ENCODE data around the gene RBAK. TPM values are rescaled to one million over a fixed set of nuclear protein-coding genes. Genes with fewer than 3 reads are reported as not detected.
"Not testable (repeated sequence)": the region's sequence is repeated elsewhere in the genome, so short reads cannot be mapped to it uniquely, and the experiment has no call there.

Gene RBAK
- total and polyA plus RNA-seq, 2 donors (not counting 1 experiment from before 2014, with no cell fraction given): 3.7 to 20.3 TPM

DNA sequence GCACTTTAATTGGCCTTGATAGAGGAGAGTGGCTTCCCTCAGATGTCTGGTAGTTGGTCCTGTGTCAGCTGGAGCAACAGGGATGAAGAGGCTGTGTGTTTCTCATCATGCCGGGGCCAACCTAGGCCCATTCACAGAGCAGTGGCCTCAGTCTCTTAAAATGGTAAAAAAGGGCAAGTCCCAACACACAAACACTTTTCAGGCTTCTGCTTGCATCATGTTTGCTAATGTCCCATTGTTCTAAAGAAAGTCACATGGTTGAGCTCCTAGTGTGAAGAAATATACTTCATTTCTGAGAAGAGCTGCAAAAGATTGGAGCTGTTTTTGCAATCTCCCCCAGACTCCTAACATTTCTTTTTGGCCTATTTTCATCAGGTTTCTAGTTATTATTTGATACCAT, 40.6 kb upstream of the RBAK start:
- no peaks in the 10 kb centered on the region for H3K27me3 Mint-ChIP-seq
- H4K20me1 ChIP-seq (ENCODE audit: control insufficient read depth, insufficient read depth, low read length, poor library complexity, severe bottlenecking): no peaks in the 10 kb centered on the region
- no peaks in the 10 kb centered on the region for H3K4me1 ChIP-seq (ENCODE audit: control insufficient read depth in 2 of 2, insufficient read depth in 2 of 2, low read length in 2 of 2)
- no peak overlapping the region for H3K4me3 Mint-ChIP-seq
- H3K9me3 Mint-ChIP-seq (ENCODE audit: insufficient read depth): peaks cover 2% of the 10 kb centered on the region
- H3K27ac Mint-ChIP-seq: no peak overlapping the region
- intact Hi-C loops (cut with micrococcal nuclease): no loop called here
- no peaks in the 10 kb centered on the region for H3K9me3 ChIP-seq (ENCODE audit: control extremely low read depth in 1 of 3, control insufficient read depth in 2 of 3, insufficient read depth in 1 of 3, low read length in 2 of 3)
- no peak overlapping the region for H2AFZ ChIP-seq (ENCODE audit: insufficient read depth, low read depth, low read length, poor library complexity, severe bottlenecking)
- H3K4me1 Mint-ChIP-seq: no peaks in the 10 kb centered on the region
- H3K36me3 ChIP-seq (replicated peaks in 1 of 2; ENCODE audit: control extremely low read depth in 1 of 2, control insufficient read depth in 1 of 2, extremely low read depth in 1 of 2, insufficient read depth in 2 of 2, low read length in 1 of 2): peaks cover 2 to 9% of the 10 kb centered on the region in 2 experiments
- no peak overlapping the region for H3K4me2 ChIP-seq (replicated peaks; ENCODE audit: low read depth, low read length, poor library complexity, severe bottlenecking)
- POLR2A ChIA-PET: no interaction called here
- no peak overlapping the region for H3K27ac ChIP-seq (ENCODE audit: low read length in 2 of 2)
- H3K79me2 ChIP-seq (ENCODE audit: control insufficient read depth, insufficient read depth, low read length): no peaks in the 10 kb centered on the region
- no peaks in the 10 kb centered on the region for H3K27me3 ChIP-seq (replicated peaks in 1 of 4; ENCODE audit: control extremely low read depth in 1 of 4, control insufficient read depth in 3 of 4, insufficient read depth in 4 of 4, low read length in 3 of 4)
- DNase-seq (no peak), ATAC-seq (ENCODE audit: low read depth) (no peak)
- no peak overlapping the region for H3K9ac ChIP-seq (ENCODE audit: low read length)
- CTCF ChIA-PET: no interaction called here
- TF ChIP-seq, protein P1, sequence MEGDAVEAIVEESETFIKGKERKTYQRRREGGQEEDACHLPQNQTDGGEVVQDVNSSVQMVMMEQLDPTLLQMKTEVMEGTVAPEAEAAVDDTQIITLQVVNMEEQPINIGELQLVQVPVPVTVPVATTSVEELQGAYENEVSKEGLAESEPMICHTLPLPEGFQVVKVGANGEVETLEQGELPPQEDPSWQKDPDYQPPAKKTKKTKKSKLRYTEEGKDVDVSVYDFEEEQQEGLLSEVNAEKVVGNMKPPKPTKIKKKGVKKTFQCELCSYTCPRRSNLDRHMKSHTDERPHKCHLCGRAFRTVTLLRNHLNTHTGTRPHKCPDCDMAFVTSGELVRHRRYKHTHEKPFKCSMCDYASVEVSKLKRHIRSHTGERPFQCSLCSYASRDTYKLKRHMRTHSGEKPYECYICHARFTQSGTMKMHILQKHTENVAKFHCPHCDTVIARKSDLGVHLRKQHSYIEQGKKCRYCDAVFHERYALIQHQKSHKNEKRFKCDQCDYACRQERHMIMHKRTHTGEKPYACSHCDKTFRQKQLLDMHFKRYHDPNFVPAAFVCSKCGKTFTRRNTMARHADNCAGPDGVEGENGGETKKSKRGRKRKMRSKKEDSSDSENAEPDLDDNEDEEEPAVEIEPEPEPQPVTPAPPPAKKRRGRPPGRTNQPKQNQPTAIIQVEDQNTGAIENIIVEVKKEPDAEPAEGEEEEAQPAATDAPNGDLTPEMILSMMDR (IDR thresholded peaks at IDR 0.05): no peak
- TF ChIP-seq EZH2 (IDR thresholded peaks at IDR 0.05; ENCODE audit: borderline replicate concordance, insufficient read depth, low read depth, low read length, poor library complexity, severe bottlenecking): no peak
- no CpG with 5 or more reads among the region's 1 CpG for WGBS (ENCODE audit: insufficient coverage)
- no peak overlapping the region for H3K4me3 ChIP-seq (ENCODE audit: control extremely low read depth in 1 of 5, extremely low read depth in 1 of 5, insufficient read depth in 1 of 5, low read depth in 2 of 5, low read length in 4 of 5)

DNA sequence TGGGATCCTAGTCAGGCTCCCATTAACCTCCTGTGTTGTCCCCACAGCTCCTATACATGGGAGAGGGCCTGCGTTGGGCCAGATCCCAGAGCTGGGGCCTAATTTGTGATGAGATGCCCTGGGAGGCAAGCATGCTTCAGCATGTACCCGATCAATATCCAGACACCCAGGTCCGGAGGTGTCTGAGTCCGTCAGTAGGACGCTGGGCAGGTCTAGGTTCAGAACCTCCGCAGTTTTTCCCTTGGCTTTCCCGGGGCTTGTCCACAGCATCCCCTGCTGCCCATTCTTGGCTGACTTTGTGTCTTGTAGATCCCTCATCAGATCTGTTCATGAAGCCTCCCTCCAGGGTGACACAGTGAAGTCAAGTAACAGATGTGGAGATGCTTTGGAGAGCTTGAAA, 32.7 kb upstream of the RBAK start:
- intact Hi-C loops (cut with micrococcal nuclease): no loop called here
- Mint-ChIP-seq H3K4me1 (no peaks in the 10 kb centered on the region), H3K27ac (no peak overlapping the region), H3K4me3 (no peak overlapping the region), H3K9me3 (ENCODE audit: insufficient read depth) (peaks cover 5% of the 10 kb centered on the region), H3K27me3 (no peaks in the 10 kb centered on the region)
- Histone ChIP-seq H3K79me2 (ENCODE audit: control insufficient read depth, insufficient read depth, low read length) (no peaks in the 10 kb centered on the region), H3K4me2 (replicated peaks; ENCODE audit: low read depth, low read length, poor library complexity, severe bottlenecking) (no peak overlapping the region), H2AFZ (ENCODE audit: insufficient read depth, low read depth, low read length, poor library complexity, severe bottlenecking) (no peak overlapping the region), H3K4me1 (ENCODE audit: control insufficient read depth in 2 of 2, insufficient read depth in 2 of 2, low read length in 2 of 2) (no peaks in the 10 kb centered on the region), H3K9me3 (ENCODE audit: control extremely low read depth in 1 of 3, control insufficient read depth in 2 of 3, insufficient read depth in 1 of 3, low read length in 2 of 3) (no peaks in the 10 kb centered on the region), H3K4me3 (ENCODE audit: control extremely low read depth in 1 of 5, extremely low read depth in 1 of 5, insufficient read depth in 1 of 5, low read depth in 2 of 5, low read length in 4 of 5) (no peak overlapping the region), H3K27ac (ENCODE audit: low read length in 2 of 2) (no peak overlapping the region), H3K36me3 (replicated peaks in 1 of 2; ENCODE audit: control extremely low read depth in 1 of 2, control insufficient read depth in 1 of 2, extremely low read depth in 1 of 2, insufficient read depth in 2 of 2, low read length in 1 of 2) (peaks cover 0 to 12% of the 10 kb centered on the region in 2 experiments), H4K20me1 (ENCODE audit: control insufficient read depth, insufficient read depth, low read length, poor library complexity, severe bottlenecking) (no peaks in the 10 kb centered on the region), H3K27me3 (replicated peaks in 1 of 4; ENCODE audit: control extremely low read depth in 1 of 4, control insufficient read depth in 3 of 4, insufficient read depth in 4 of 4, low read length in 3 of 4) (no peaks in the 10 kb centered on the region), H3K9ac (ENCODE audit: low read length) (no peak overlapping the region)
- no peak for ATAC-seq (ENCODE audit: low read depth)
- ChIA-PET CTCF (no interaction called here), POLR2A (no interaction called here)
- 85% methylated on average over 5 of the region's 7 CpGs for WGBS (ENCODE audit: insufficient coverage)
- no peak for TF ChIP-seq EZH2 (IDR thresholded peaks at IDR 0.05; ENCODE audit: borderline replicate concordance, insufficient read depth, low read depth, low read length, poor library complexity, severe bottlenecking)
- TF ChIP-seq, protein P1 (IDR thresholded peaks at IDR 0.05): no peak
- DNase-seq: no peak

DNA sequence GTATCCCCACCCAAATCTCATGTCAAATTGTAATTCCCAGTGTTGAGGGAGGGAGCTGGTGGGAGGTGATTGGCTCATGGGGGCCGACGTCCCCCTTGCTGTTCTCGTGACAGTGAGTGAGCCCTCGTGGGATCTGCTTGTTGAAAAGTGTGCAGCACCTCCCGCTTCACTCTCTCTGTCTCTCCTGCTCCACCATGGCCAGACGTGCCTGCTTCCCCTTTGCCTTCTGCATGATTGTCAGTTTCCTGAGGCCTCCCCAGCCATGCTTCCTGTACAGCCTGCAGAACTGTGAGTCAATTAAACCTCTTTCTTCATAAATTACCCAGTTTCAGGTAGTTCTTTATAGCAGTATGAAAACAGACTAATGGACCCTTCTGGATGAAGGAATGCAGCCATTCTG, 29.7 kb upstream of the RBAK start:
- H3K4me3 Mint-ChIP-seq; H3K27me3 Mint-ChIP-seq; H3K9me3 Mint-ChIP-seq (ENCODE audit: insufficient read depth); intact Hi-C loops (cut with micrococcal nuclease); H3K4me3 ChIP-seq (ENCODE audit: control extremely low read depth in 1 of 5, extremely low read depth in 1 of 5, insufficient read depth in 1 of 5, low read depth in 2 of 5, low read length in 4 of 5); H3K9ac ChIP-seq (ENCODE audit: low read length); H3K27ac Mint-ChIP-seq; H3K4me1 ChIP-seq (ENCODE audit: control insufficient read depth in 2 of 2, insufficient read depth in 2 of 2, low read length in 2 of 2); H3K79me2 ChIP-seq (ENCODE audit: control insufficient read depth, insufficient read depth, low read length); H3K4me2 ChIP-seq (replicated peaks; ENCODE audit: low read depth, low read length, poor library complexity, severe bottlenecking); H4K20me1 ChIP-seq (ENCODE audit: control insufficient read depth, insufficient read depth, low read length, poor library complexity, severe bottlenecking); H3K27ac ChIP-seq (ENCODE audit: low read length in 2 of 2); DNase-seq; POLR2A ChIA-PET; H3K36me3 ChIP-seq (replicated peaks in 1 of 2; ENCODE audit: control extremely low read depth in 1 of 2, control insufficient read depth in 1 of 2, extremely low read depth in 1 of 2, insufficient read depth in 2 of 2, low read length in 1 of 2); H3K27me3 ChIP-seq (replicated peaks in 1 of 4; ENCODE audit: control extremely low read depth in 1 of 4, control insufficient read depth in 3 of 4, insufficient read depth in 4 of 4, low read length in 3 of 4); H2AFZ ChIP-seq (ENCODE audit: insufficient read depth, low read depth, low read length, poor library complexity, severe bottlenecking); H3K4me1 Mint-ChIP-seq; ATAC-seq (ENCODE audit: low read depth): not testable (repeated sequence)
- peaks cover 0 to 12% (median 0%) of the 10 kb centered on the region in 3 donors for H3K9me3 ChIP-seq (ENCODE audit: control extremely low read depth in 1 of 3, control insufficient read depth in 2 of 3, insufficient read depth in 1 of 3, low read length in 2 of 3)
- CTCF ChIA-PET: interaction anchor here (1.5 kb wide), 1 partner anchor 42 kb away, joined by 4 read pairs; no protein-coding TSS in a partner anchor
- 73% methylated on average over 6 of the region's 6 CpGs for WGBS (ENCODE audit: insufficient coverage)
